A549 (cell line): Measurements from ENCODE around the gene ABI3. TPM values are rescaled to one million over a fixed set of nuclear protein-coding genes. Genes with fewer than 3 reads are reported as not detected.
A peak's percentile ranks its signal among the peaks of the same experiment; 100 is the strongest.

Source experiments
- ATAC-seq, 2 experiments: fragments of 200-7000 bp in 1 of 2; fragments of >200 bp in 1 of 2; cut with Nextera tagmentation in 1 of 2; cut with Tn5 transposase in 1 of 2; 3 replicates each; pipeline versions ENCODE4 v1.8.0 to v1.9.1; 2018 to 2020; ENCODE audit warnings: mild to moderate bottlenecking in 1 of 2, moderate library complexity in 1 of 2
- CTCF ChIA-PET: fragments of 300-600 bp; sonication (Branson Sonifier 250); formaldehyde crosslinking; extraction: SDS; loops from one replicate; lab custom pipeline; 2021; ENCODE audit warnings: antibody characterized with exemption, inconsistent platforms; lab: Yijun Ruan, JAX
- POLR2A ChIA-PET: fragments of 350-600 bp; formaldehyde crosslinking; extraction: SDS; loops from one replicate; lab custom pipeline; 2021; ENCODE audit warnings: antibody characterized with exemption, inconsistent platforms; lab: Yijun Ruan, JAX
- DNase-seq, 2 experiments: peaks; one replicate each; pipeline versions ENCODE4 v3.0.0 to v3.0.0-alpha.2; 2011 to 2016; ENCODE audit warnings: low read depth in 1 of 2, low spot score in 1 of 2
- FAIRE-seq: peaks from 2 replicates; lab custom pipeline; 2011; peaks lifted over from hg19 to GRCh38; lab: Jason Lieb, UNC
- H3K27ac ChIP-seq, 2 experiments: fragments of >200 bp; sonication (Bioruptor Twin); formaldehyde crosslinking; 3 replicates each; pipeline ENCODE4 v1.5.1; 2016 to 2017
- H3K4me1 ChIP-seq: fragments of >200 bp; sonication (Bioruptor Twin); formaldehyde crosslinking; 3 replicates; pipeline ENCODE4 v1.6.1; 2016
- H3K4me2 ChIP-seq: fragments of >200 bp; sonication (Bioruptor Twin); formaldehyde crosslinking; 3 replicates; pipeline ENCODE4 v1.6.1; 2016
- H3K4me3 ChIP-seq: fragments of >200 bp; sonication (Bioruptor Twin); formaldehyde crosslinking; 3 replicates; pipeline ENCODE4 v1.5.1; 2016
- H3K9me3 ChIP-seq: fragments of >200 bp; sonication (Bioruptor Twin); formaldehyde crosslinking; 3 replicates; pipeline ENCODE4 v1.6.1; 2016
- CBX8 ChIP-seq: fragments of 200-600 bp; sonication (generic); IDR thresholded peaks from 2 replicates; pipeline ENCODE4 v1.6.1; 2016
- CHD2 ChIP-seq: fragments of 150-350 bp; IDR thresholded peaks from 2 replicates; pipeline ENCODE4 v1.6.1; 2014; ENCODE audit warnings: low read length; ENCODE audit not compliant: partially characterized antibody
- CHD4 ChIP-seq: fragments of 200-600 bp; sonication (generic); IDR thresholded peaks from 2 replicates; pipeline ENCODE4 v1.6.1; 2016; ENCODE audit warnings: antibody characterized with exemption, mild to moderate bottlenecking, borderline replicate concordance
- EHMT2 ChIP-seq: fragments of 200-600 bp; sonication (generic); IDR thresholded peaks from 2 replicates; pipeline ENCODE4 v1.6.1; 2016; ENCODE audit warnings: antibody characterized with exemption, low read depth, mild to moderate bottlenecking, moderate library complexity
- ESRRA ChIP-seq: fragments of 150-350 bp; IDR thresholded peaks from 2 replicates; pipeline ENCODE4 v1.6.1; 2014; ENCODE audit warnings: mild to moderate bottlenecking, low read length, borderline replicate concordance
- FOXS1 ChIP-seq: fragments of 250-450 bp; sonication (Bioruptor Pico); IDR thresholded peaks from 2 replicates; pipeline ENCODE4 v1.5.0; 2020; ENCODE audit warnings: mild to moderate bottlenecking, moderate library complexity
- HDAC2 ChIP-seq: fragments of 200-600 bp; sonication (generic); IDR thresholded peaks from 2 replicates; pipeline ENCODE4 v1.6.1; 2016
- HOXB13 ChIP-seq: fragments of 250-450 bp; sonication (Bioruptor Pico); IDR thresholded peaks from 2 replicates; pipeline ENCODE4 v1.5.0; 2020; ENCODE audit warnings: low read depth, mild to moderate bottlenecking, moderate library complexity
- JUN ChIP-seq, 2 experiments: fragments of >200 bp; sonication (Bioruptor Twin); formaldehyde crosslinking; IDR thresholded peaks; 2 replicates in 1 of 2; 3 replicates in 1 of 2; pipeline ENCODE4 v1.6.1; 2016 to 2017
- KDM1A ChIP-seq: fragments of 200-600 bp; sonication (generic); IDR thresholded peaks from 2 replicates; pipeline ENCODE4 v1.6.1; 2016; ENCODE audit warnings: low read depth, mild to moderate bottlenecking
- NFE2L2 ChIP-seq: fragments of 150-350 bp; conservative IDR thresholded peaks from 2 replicates; pipeline ENCODE4 v1.6.1; 2014; ENCODE audit warnings: low read length
- NPAS2 ChIP-seq: fragments of 250-450 bp; sonication (Bioruptor Pico); IDR thresholded peaks from 2 replicates; pipeline ENCODE4 v1.8.0; 2022; ENCODE audit warnings: mild to moderate bottlenecking, moderate library complexity, borderline replicate concordance
- NR3C1 ChIP-seq: fragments of >200 bp; sonication (Bioruptor Twin); formaldehyde crosslinking; IDR thresholded peaks from 3 replicates; pipeline ENCODE4 v1.6.1; 2017
- PHF8 ChIP-seq: fragments of 200-600 bp; sonication (generic); IDR thresholded peaks from 2 replicates; pipeline ENCODE4 v1.6.1; 2016; ENCODE audit warnings: low read depth, mild to moderate bottlenecking, antibody characterized with exemption, moderate library complexity, borderline replicate concordance
- POLR2A ChIP-seq: IDR thresholded peaks from 2 replicates; pipeline ENCODE4 v1.6.1; 2012; ENCODE audit warnings: mild to moderate bottlenecking, low read length
- RAD21 ChIP-seq, 2 experiments: fragments of >200 bp in 1 of 2; sonication (Bioruptor Twin) in 1 of 2; formaldehyde crosslinking in 1 of 2; IDR thresholded peaks in 1 of 2; conservative IDR thresholded peaks in 1 of 2; 2 replicates in 1 of 2; 3 replicates in 1 of 2; pipeline ENCODE4 v1.6.1; 2012 to 2018; ENCODE audit warnings: inconsistent platforms in 1 of 2
- RNF2 ChIP-seq: fragments of 200-600 bp; sonication (generic); IDR thresholded peaks from 2 replicates; pipeline ENCODE4 v1.6.1; 2016; ENCODE audit warnings: low read depth, mild to moderate bottlenecking, antibody characterized with exemption, moderate library complexity, borderline replicate concordance
- SMC3 ChIP-seq: fragments of >200 bp; sonication (Bioruptor Twin); formaldehyde crosslinking; IDR thresholded peaks from 3 replicates; pipeline ENCODE4 v1.6.1; 2018; ENCODE audit warnings: inconsistent platforms
- TFCP2L1 ChIP-seq: fragments of 250-450 bp; sonication (Bioruptor Pico); IDR thresholded peaks from 2 replicates; pipeline ENCODE4 v1.5.0; 2021; ENCODE audit warnings: mild to moderate bottlenecking
- TP53 ChIP-seq: fragments of 250-450 bp; sonication (Bioruptor Pico); IDR thresholded peaks from 2 replicates; pipeline ENCODE4 v1.5.0; 2021; ENCODE audit warnings: mild to moderate bottlenecking, moderate library complexity
- ZNF302 ChIP-seq: fragments of 250-450 bp; sonication (Bioruptor Pico); IDR thresholded peaks from 2 replicates; pipeline ENCODE4 v1.9.0; 2021; ENCODE audit warnings: inconsistent platforms, mild to moderate bottlenecking, moderate library complexity
- WGBS: methylation state at CpG from one replicate; pipeline ENCODE4 v1.1.6; 2017; ENCODE audit errors: missing lambda C conversion rate; 5-methylcytosine and 5-hydroxymethylcytosine counted together
- polyA plus RNA-seq, 4 experiments: library from polyadenylated mRNA; depleted of rRNA in 3 of 4; stranded (reverse); fragments of >200 nt; fragmentation: RNase III in 1 of 4; extraction: RNeasy Plus Mini Kit Qiagen cat#74134 plus additional on column Dnase treatment in 1 of 4; gene quantifications; 2 replicates in 3 of 4; 3 replicates in 1 of 4; pipeline ENCODE4 v1.2.3, GENCODE V29; 2011 to 2017
- TF ChIP-seq, protein P1 (sequence below): fragments of >200 bp; sonication (Bioruptor Twin); formaldehyde crosslinking; IDR thresholded peaks from 2 replicates; pipeline ENCODE4 v1.6.1; 2016
- TF ChIP-seq, protein P2 (sequence below): fragments of 250-450 bp; sonication (Bioruptor Pico); IDR thresholded peaks from 2 replicates; pipeline ENCODE4 v1.5.0; 2021; ENCODE audit warnings: mild to moderate bottlenecking, moderate library complexity, borderline replicate concordance
- TF ChIP-seq, protein P3 (sequence below): fragments of 150-350 bp; IDR thresholded peaks from 2 replicates; pipeline ENCODE4 v1.6.1; 2014; ENCODE audit warnings: low read depth, mild to moderate bottlenecking, low read length
- TF ChIP-seq, protein P4 (sequence below): fragments of >200 bp; sonication (Bioruptor Twin); formaldehyde crosslinking; IDR thresholded peaks from 3 replicates; pipeline ENCODE4 v1.6.1; 2016
- TF ChIP-seq, protein P5 (sequence below): IDR thresholded peaks from 2 replicates; pipeline ENCODE4 v1.6.1; 2012; ENCODE audit warnings: low read depth, borderline replicate concordance

Gene ABI3
- polyA plus RNA-seq, 2 of the 4 experiments (the other 2 are of a cell fraction): not detected

DNA sequence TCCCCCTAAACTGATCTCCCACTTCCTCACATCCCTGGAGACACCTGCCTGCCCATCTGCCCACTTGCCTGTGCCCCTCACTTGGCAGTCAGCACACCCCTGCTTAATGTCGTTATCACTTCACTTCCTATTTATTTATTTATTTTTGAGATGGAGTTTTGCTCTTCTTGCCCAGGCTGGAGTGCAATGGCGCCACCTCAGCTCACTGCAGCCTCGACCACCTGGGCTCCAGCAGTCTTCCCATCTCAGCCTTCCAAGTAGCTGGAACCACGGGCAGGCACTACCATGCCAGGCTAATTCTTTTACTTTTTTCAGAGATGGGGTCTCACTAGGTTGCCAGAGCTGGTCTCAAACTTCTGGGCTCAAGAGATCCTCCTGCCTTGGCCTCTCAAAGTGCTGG, 43.6 kb downstream of the ABI3 start:
- no peak for FAIRE-seq
- H3K27ac ChIP-seq: no peak overlapping the region
- peaks cover 19% of the 10 kb centered on the region for H3K4me1 ChIP-seq
- peak in 1 of 2 experiments; percentile 46; a peak in 3 of 6 replicates for ATAC-seq
- no peak overlapping the region for H3K4me2 ChIP-seq
- 58% methylated on average over 4 of the region's 4 CpGs for WGBS
- H3K4me3 ChIP-seq: no peak overlapping the region
- CTCF ChIA-PET: interaction anchor here (0.6 to 2.5 kb wide), 6 partner anchors 11 to 276 kb away, joined by 3 to 15 read pairs (median 4); no protein-coding TSS in a partner anchor
- DNase-seq: no peak
- no peaks in the 10 kb centered on the region for H3K9me3 ChIP-seq
- peak in 1 of 2 experiments; percentile 44; a peak in 2 of 5 replicates for TF ChIP-seq RAD21 (conservative IDR thresholded peaks at IDR 0.05 in 1 of 2, IDR thresholded peaks at IDR 0.05 in 1 of 2)
- no peak for TF ChIP-seq PHF8
- POLR2A ChIA-PET: no interaction called here

DNA sequence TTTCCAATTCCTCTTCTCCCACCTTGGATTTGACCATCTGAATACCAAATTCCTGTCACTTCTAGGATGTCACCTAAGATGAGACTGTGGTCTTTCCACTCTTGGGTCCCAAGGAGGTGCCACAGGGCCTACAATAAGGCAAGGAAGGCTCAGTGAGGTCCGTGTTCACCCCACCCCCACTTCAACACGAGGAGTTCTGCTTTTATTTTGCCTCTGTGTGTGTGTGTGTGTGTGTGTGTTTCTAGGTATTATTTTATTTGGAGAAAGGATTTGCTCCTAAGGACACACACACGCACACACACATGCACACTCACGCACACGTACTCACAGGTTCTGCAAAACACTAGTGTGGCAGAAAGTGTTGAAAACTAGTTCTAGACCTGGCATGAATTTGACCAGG, 44.6 kb downstream of the ABI3 start:
- FAIRE-seq: no peak
- no peak for TF ChIP-seq ESRRA
- TF ChIP-seq TFCP2L1: no peak
- TF ChIP-seq, protein P1, sequence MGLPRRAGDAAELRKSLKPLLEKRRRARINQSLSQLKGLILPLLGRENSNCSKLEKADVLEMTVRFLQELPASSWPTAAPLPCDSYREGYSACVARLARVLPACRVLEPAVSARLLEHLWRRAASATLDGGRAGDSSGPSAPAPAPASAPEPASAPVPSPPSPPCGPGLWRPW: no peak
- TF ChIP-seq, protein P2, sequence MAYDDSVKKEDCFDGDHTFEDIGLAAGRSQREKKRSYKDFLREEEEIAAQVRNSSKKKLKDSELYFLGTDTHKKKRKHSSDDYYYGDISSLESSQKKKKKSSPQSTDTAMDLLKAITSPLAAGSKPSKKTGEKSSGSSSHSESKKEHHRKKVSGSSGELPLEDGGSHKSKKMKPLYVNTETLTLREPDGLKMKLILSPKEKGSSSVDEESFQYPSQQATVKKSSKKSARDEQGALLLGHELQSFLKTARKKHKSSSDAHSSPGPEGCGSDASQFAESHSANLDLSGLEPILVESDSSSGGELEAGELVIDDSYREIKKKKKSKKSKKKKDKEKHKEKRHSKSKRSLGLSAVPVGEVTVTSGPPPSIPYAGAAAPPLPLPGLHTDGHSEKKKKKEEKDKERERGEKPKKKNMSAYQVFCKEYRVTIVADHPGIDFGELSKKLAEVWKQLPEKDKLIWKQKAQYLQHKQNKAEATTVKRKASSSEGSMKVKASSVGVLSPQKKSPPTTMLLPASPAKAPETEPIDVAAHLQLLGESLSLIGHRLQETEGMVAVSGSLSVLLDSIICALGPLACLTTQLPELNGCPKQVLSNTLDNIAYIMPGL: no peak
- no peak for TF ChIP-seq CBX8
- TF ChIP-seq HOXB13: no peak
- TF ChIP-seq, protein P3, sequence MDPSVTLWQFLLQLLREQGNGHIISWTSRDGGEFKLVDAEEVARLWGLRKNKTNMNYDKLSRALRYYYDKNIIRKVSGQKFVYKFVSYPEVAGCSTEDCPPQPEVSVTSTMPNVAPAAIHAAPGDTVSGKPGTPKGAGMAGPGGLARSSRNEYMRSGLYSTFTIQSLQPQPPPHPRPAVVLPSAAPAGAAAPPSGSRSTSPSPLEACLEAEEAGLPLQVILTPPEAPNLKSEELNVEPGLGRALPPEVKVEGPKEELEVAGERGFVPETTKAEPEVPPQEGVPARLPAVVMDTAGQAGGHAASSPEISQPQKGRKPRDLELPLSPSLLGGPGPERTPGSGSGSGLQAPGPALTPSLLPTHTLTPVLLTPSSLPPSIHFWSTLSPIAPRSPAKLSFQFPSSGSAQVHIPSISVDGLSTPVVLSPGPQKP: no peak
- TF ChIP-seq NPAS2 (CRISPR knock-in tag): no peak
- 74% methylated on average over 5 of the region's 5 CpGs for WGBS
- Histone ChIP-seq H3K27ac (no peak overlapping the region), H3K4me2 (no peak overlapping the region), H3K4me1 (peaks cover 15% of the 10 kb centered on the region; the same call in 2 of the 3 replicates), H3K9me3 (no peaks in the 10 kb centered on the region), H3K4me3 (no peak overlapping the region)
- no peak for ATAC-seq
- ChIA-PET CTCF (interaction anchor here (2.5 kb wide), 1 partner anchor 28 kb away, joined by 15 read pairs; no protein-coding TSS in a partner anchor), POLR2A (no interaction called here)
- DNase-seq: no peak

DNA sequence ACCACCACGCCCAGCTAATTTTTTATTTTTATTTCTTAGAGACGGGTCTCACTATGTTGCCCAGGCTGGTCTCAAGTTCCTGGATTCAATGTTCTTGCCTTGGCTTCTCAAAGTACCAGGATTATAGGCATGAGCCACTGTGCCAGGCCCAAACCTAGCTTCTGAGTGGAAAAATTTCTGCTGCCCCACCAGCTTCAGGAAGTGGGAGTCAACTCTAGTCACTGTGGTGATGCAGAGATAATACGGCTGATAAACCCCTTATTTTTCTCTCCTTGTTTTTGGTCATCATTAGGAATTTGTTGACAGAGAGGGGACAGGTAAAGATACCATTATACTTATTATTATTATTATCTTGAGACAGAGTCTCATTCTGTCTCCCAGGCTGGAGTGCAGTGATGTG, 47.9 kb downstream of the ABI3 start:
- Histone ChIP-seq H3K9me3 (no peaks in the 10 kb centered on the region), H3K4me1 (peaks cover 9% of the 10 kb centered on the region; the same call in 2 of the 3 replicates), H3K4me3 (no peak overlapping the region), H3K27ac (no peak overlapping the region), H3K4me2 (no peak overlapping the region)
- TF ChIP-seq CHD4: no peak
- TF ChIP-seq FOXS1 (CRISPR knock-in tag): no peak
- no peak for TF ChIP-seq JUN (IDR thresholded peaks at IDR 0.05)
- no peak for TF ChIP-seq NFE2L2
- no peak for TF ChIP-seq NR3C1
- TF ChIP-seq, protein P4, sequence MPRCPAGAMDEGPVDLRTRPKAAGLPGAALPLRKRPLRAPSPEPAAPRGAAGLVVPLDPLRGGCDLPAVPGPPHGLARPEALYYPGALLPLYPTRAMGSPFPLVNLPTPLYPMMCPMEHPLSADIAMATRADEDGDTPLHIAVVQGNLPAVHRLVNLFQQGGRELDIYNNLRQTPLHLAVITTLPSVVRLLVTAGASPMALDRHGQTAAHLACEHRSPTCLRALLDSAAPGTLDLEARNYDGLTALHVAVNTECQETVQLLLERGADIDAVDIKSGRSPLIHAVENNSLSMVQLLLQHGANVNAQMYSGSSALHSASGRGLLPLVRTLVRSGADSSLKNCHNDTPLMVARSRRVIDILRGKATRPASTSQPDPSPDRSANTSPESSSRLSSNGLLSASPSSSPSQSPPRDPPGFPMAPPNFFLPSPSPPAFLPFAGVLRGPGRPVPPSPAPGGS: no peak
- TF ChIP-seq EHMT2: no peak
- no peak for TF ChIP-seq TP53 (CRISPR knock-in tag)
- no peak for TF ChIP-seq HDAC2
- TF ChIP-seq ZNF302 (CRISPR knock-in tag): no peak
- TF ChIP-seq SMC3: no peak
- TF ChIP-seq TFCP2L1: no peak
- no peak for TF ChIP-seq CHD2
- TF ChIP-seq KDM1A: no peak
- TF ChIP-seq RNF2: no peak
- TF ChIP-seq, protein P5, sequence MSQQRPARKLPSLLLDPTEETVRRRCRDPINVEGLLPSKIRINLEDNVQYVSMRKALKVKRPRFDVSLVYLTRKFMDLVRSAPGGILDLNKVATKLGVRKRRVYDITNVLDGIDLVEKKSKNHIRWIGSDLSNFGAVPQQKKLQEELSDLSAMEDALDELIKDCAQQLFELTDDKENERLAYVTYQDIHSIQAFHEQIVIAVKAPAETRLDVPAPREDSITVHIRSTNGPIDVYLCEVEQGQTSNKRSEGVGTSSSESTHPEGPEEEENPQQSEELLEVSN: no peak
- no peak for TF ChIP-seq POLR2A
- POLR2A ChIA-PET: no interaction called here
- DNase-seq (no peak), FAIRE-seq (no peak), ATAC-seq (no peak)
- CTCF ChIA-PET: interaction anchor here (0.8 to 1.6 kb wide), 8 partner anchors 23 to 534 kb away, joined by 3 to 6 read pairs (median 3); no protein-coding TSS in a partner anchor
- 94% methylated on average over 3 of the region's 3 CpGs for WGBS
